HEK293 (cell line): ENCODE data around the gene KREMEN1.

Source experiments
- SETDB1 ChIP-seq: IDR thresholded peaks from one replicate; pipeline ENCODE4 v1.6.1; 2017; ENCODE audit warnings: mild to moderate bottlenecking, low read length, moderate library complexity, mixed read lengths; ENCODE audit not compliant: insufficient read length
- TCF7L2 ChIP-seq: IDR thresholded peaks from 2 replicates; pipeline ENCODE4 v1.6.1; 2011; ENCODE audit warnings: low read depth, mild to moderate bottlenecking, inconsistent platforms, low read length, moderate library complexity, borderline replicate concordance
- ZFP37 ChIP-seq: fragments of 450-650 bp; formaldehyde crosslinking; IDR thresholded peaks from 2 replicates; pipeline ENCODE4 v1.5.1; 2016; ENCODE audit warnings: missing biosample characterization, missing genetic modification characterization
- ZFP41 ChIP-seq: fragments of 450-650 bp; formaldehyde crosslinking; IDR thresholded peaks from 2 replicates; pipeline ENCODE4 v1.5.1; 2016; ENCODE audit warnings: missing biosample characterization, missing genetic modification characterization, borderline replicate concordance
- ZNF114 ChIP-seq: fragments of 450-650 bp; formaldehyde crosslinking; IDR thresholded peaks from 2 replicates; pipeline ENCODE4 v1.5.0; 2017; ENCODE audit warnings: missing biosample characterization, missing genetic modification characterization
- ZNF132 ChIP-seq: fragments of 450-650 bp; formaldehyde crosslinking; IDR thresholded peaks from 2 replicates; pipeline ENCODE4 v1.5.1; 2017; ENCODE audit warnings: missing biosample characterization, missing genetic modification characterization, borderline replicate concordance
- ZNF140 ChIP-seq: fragments of 450-650 bp; formaldehyde crosslinking; IDR thresholded peaks from 2 replicates; pipeline ENCODE4 v1.5.1; 2016; ENCODE audit warnings: missing biosample characterization, missing genetic modification characterization
- ZNF501 ChIP-seq: fragments of 450-650 bp; formaldehyde crosslinking; IDR thresholded peaks from 2 replicates; pipeline ENCODE4 v1.5.1; 2016; ENCODE audit warnings: missing biosample characterization, missing genetic modification characterization
- ZNF560 ChIP-seq: fragments of 450-650 bp; formaldehyde crosslinking; IDR thresholded peaks from 2 replicates; pipeline ENCODE4 v1.5.1; 2017; ENCODE audit warnings: missing biosample characterization, missing genetic modification characterization, borderline replicate concordance
- TF ChIP-seq, protein P1 (sequence below): fragments of 450-650 bp; formaldehyde crosslinking; IDR thresholded peaks from 2 replicates; pipeline ENCODE4 v1.5.1; 2016; ENCODE audit warnings: missing biosample characterization, missing genetic modification characterization
- TF ChIP-seq, protein P2 (sequence below): sonication (generic); formaldehyde crosslinking; IDR thresholded peaks from 2 replicates; pipeline ENCODE4 v1.8.1; 2022; ENCODE audit warnings: mild to moderate bottlenecking, moderate library complexity, missing genetic modification reagents

DNA sequence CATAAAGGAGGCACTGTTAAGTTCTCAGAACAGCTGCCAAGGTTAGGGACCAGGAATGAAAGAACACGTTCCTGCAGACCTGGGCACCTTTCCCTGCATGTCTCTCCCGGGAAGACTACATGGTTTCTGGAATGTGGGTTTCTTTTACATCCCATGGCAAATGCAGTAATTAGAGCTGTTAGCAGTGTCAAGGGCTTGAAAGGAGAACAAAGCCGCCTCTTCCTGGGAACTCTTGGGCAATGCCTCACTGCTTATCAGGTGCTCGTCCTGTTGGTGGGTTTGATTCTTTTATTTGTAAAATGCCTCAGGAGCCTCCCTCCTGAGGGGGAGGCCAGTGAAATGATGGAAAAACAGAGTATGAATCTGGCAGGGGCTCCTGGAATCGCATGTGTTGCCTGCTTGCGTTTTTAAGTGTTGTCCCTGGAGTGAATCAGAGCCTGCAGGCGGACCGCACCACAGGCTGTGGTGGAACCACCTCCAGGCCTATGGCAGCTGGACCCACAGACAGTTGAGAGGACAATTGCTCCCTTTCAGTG, 10.5 kb upstream of the KREMEN1 start:
- TF ChIP-seq, protein P1, sequence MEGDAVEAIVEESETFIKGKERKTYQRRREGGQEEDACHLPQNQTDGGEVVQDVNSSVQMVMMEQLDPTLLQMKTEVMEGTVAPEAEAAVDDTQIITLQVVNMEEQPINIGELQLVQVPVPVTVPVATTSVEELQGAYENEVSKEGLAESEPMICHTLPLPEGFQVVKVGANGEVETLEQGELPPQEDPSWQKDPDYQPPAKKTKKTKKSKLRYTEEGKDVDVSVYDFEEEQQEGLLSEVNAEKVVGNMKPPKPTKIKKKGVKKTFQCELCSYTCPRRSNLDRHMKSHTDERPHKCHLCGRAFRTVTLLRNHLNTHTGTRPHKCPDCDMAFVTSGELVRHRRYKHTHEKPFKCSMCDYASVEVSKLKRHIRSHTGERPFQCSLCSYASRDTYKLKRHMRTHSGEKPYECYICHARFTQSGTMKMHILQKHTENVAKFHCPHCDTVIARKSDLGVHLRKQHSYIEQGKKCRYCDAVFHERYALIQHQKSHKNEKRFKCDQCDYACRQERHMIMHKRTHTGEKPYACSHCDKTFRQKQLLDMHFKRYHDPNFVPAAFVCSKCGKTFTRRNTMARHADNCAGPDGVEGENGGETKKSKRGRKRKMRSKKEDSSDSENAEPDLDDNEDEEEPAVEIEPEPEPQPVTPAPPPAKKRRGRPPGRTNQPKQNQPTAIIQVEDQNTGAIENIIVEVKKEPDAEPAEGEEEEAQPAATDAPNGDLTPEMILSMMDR (tag by site-specific recombination) = no peak
- no peak for TF ChIP-seq ZFP41 (tag by site-specific recombination)
- TF ChIP-seq SETDB1 = no peak
- TF ChIP-seq, protein P2, sequence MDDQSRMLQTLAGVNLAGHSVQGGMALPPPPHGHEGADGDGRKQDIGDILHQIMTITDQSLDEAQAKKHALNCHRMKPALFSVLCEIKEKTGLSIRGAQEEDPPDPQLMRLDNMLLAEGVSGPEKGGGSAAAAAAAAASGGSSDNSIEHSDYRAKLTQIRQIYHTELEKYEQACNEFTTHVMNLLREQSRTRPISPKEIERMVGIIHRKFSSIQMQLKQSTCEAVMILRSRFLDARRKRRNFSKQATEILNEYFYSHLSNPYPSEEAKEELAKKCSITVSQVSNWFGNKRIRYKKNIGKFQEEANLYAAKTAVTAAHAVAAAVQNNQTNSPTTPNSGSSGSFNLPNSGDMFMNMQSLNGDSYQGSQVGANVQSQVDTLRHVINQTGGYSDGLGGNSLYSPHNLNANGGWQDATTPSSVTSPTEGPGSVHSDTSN (CRISPR knock-in tag) = no peak
- TF ChIP-seq ZNF501 (tag by site-specific recombination) = no peak
- no peak for TF ChIP-seq ZNF132 (tag by site-specific recombination)
- TF ChIP-seq ZNF114 (tag by site-specific recombination) = no peak
- TF ChIP-seq ZFP37 (tag by site-specific recombination) = no peak
- TF ChIP-seq ZNF560 (tag by site-specific recombination) = no peak
- no peak for TF ChIP-seq ZNF140 (tag by site-specific recombination)
- TF ChIP-seq TCF7L2 = no peak
